Stimulated activated CD4-positive, alpha-beta T cell treated with anti-CD3 and anti-CD28 coated beads, TNF-alpha, amount 100 ng/mL, for 24 hours (primary cell): ENCODE measurements around the gene CAMK1G.

ENCODE experiments used
- DNase-seq, 3 experiments: peaks; one replicate each; pipeline ENCODE4 v3.0.0-alpha.2; 2020; ENCODE audit warnings: low read depth in 3 of 3

The CAMK1G gene

DNA sequence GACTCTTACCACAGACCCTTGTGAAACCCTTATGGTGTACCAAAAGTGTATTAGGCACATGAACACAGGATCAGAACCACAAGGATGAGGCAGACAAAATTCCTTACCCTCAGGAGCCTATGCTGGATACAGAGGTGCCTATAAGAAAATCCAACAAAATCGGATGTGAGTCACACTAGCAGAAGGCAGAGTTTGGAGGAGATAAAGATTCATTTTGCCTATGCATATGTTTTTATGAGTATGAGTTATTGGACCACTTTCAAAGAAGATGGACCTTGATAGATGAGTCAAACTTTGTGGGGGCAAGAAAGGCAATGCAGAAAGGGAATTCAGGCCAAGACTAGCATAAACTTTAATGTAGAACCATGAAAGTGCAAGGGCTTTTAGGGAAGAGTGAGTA is 17.0 kb downstream of the CAMK1G start:
- DNase-seq, result no peak

DNA sequence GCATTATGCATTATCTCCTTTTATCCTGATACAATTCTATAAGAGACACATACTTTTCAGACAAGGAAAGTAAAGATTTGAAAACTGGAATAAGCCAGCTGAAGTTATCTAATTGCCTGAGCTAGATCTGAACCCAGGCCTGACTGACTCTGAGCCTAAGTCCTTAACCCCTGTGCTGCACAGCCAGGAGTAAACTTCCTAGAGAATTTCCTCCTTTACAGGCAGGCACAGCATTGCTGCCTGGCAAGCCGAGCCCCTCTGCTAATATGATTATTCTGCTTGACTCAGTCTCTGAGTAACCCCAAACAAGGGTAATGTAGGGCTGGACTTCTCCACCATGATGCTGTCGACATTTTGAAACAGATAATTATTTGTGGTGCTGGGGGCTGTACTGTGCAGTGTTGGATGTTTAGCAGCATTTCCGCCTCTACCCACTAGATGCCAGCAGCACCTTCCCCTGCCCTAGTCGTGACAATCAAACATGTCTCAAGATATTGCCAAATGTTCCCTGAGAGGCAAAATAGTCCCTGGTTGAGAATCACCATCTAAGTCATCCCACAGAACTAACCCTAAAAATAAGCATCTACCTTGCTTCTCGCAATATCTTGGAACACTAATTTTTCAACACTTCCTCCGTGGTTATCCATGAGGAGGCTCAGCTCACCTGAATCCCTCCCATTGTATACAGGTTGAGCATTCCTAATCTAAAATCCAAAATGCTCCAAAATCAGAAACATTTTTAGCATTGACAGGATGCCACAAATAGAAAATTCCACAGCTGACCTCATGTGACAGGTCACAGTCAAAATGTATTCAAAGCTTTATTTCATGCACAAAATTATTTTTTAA is 18.5 kb downstream of the CAMK1G start:
- peak in 2 of 3 experiments; percentile 14 to 18 for DNase-seq

DNA sequence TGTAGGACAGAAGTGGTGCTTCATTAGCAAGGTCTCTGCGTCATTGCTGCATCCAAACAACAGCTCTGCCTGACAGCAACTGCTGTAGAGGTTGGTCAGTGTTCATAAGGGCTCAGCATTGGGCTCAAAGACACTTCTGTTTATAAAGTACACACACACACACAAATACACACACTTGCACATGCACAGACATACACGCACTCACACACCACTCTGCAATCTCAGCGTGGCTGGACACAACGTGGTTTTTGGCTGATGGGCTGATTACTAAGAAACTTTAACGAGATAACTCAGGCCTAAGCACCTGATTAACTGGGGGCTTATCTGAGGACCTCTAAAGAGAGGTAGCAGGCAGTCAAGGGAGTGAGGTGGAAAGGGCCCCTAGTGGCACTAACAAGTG is 20.4 kb downstream of the CAMK1G start:
- DNase-seq, result no peak

DNA sequence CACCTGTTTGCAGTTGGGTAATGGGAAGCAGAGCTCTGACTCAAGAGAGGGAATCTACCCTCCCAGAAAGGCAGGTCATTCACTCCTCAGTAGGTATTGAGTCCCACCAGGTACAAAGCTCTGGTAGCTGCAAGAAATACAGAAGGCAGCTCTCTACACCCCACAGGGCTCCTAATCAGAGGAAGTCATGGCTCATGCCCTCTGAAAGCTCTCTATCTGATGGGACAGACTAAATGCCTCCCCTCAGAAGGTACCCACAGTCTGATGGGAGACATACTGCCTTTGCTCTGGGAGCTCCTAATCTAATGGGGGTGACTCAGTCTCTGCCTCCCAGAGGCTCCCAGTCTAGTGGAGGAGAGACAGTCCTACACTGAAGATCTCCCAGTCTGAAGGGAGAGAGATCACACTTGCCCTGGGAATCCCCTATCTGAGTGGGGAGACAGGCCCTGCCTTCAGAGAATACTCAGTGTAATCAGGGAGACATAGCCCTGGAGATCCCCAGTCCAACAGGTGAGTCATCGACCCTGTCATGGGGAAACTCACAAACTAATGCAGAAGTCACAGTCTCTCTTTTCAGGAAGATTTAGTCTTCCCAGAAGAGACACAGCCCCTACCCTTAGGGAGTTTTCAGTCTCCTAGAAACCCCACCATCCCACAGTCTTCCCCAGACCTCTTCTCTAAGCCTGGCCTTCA is 23.7 kb downstream of the CAMK1G start:
- DNase-seq, result peak; percentile 18 to 27 (median 20)

DNA sequence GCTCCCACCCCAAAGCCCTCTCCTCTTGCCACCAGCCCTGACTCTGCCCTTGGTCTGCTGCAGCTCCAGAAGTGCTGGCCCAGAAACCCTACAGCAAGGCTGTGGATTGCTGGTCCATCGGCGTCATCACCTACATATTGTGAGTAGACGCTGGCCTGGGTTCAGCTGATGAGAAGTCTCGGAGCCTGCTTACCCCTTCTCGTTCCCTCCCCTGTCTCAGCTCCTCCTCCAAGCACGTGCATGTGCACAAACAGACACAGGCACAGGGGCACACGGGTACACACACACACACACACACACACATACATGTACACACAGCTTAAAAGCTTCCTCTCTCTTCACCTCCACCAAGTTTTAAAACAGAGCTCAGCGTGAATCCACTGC is 24.3 kb downstream of the CAMK1G start:
- DNase-seq, result no peak

DNA sequence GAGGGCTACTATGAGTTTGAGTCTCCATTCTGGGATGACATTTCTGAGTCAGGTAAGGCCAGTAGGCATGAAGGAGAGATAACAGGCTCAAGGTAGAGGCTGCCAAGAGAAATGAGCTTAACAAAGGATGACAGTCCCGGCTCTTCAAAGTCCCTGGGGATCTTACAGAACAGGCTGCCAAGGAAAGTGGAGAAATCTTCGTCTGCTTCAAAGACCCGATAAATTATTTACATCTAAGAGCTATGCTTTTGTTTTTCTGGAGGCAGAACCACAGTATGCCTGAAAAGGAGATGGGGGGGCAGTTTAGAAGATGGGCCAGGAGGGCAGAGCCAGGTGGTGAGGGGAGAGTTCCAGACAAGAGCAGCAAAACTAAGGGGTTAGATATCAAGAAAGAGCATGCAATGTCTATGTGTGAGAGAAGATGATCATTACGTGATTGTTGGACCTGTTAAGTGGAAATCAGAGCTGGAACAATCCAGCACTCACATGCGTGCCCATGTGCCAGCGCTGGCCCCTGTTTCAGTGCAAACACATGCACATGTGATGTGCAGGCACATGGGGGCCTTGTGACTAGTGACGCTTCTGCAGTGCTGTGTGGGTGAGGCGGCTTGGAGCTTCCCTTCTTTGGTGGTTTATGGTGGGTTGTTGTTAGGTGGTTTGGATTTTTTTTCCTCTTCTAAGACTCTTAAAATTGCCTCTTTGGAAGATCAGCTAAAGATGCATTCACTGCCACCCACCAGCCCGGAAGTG is 25.7 kb downstream of the CAMK1G start:
- no peak for DNase-seq

DNA sequence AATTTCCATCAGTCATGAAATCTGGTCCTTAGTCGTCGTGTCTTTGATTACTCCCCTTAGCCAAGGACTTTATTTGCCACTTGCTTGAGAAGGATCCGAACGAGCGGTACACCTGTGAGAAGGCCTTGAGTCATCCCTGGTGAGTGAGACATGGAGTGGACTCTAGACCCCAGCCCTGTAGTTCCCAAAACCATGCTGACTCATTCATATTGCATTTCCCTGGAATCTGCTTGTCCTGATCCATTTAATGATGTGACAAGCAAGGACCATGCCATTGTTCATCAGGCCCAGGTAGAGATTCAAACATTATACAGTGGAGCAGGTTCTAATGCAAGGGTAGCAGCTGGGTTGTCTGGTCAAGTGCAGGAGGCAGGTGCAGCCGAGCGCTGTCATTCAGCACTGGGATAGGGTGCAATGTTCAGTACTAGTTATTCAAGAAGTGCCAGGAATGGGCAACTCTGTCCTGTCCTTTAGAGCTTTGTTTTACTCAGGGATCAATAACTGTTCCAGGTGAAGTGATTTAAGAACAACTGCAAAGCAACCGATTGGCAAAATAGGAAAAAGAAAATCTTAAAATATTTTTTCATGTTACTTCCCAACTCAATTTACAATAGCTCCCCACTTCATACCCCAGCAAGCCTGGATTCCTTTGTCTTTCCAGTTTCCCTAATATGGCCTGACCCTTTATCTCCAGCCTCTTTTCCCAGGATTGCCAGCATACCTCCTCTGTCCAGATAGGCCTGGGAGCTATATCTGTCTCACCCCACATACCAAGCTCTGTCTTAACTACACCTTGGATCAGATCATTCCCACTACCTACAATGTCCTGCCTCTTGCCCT is 26.5 kb downstream of the CAMK1G start:
- DNase-seq, result no peak

DNA sequence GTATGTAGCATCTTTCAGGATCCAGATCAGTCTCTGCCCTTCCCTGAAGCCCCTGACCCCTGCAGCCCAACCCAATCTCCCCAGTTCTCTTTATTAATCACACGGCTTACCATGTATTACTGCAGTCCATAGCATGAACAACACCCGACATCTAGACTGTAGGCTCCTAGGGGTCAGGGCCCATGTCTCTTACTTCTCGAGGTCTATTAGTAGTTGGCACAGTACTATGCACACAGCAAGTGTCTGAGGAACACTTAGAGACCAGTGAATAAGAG is 27.1 kb downstream of the CAMK1G start:
- no peak for DNase-seq

DNA sequence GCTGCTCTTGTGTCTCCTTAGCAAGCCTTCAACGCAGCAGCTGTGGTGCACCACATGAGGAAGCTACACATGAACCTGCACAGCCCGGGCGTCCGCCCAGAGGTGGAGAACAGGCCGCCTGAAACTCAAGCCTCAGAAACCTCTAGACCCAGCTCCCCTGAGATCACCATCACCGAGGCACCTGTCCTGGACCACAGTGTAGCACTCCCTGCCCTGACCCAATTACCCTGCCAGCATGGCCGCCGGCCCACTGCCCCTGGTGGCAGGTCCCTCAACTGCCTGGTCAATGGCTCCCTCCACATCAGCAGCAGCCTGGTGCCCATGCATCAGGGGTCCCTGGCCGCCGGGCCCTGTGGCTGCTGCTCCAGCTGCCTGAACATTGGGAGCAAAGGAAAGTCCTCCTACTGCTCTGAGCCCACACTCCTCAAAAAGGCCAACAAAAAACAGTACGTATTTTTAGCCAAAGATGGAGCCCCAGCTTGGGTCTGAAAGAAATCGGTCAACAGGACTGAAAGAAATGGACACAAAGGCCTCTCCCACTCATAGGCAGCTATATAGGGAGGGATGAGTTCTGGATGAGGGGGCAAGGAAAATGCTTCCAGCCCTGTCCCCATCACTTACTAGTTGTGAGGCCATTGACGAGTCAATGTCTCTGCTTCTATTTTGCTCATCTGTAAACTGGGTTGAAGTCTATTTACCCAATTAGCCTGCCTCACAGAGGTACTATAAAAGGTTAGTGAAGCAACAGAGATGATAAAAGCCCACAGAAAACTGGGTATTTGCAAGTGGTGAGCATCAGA is 28.5 kb downstream of the CAMK1G start:
- no peak for DNase-seq

DNA sequence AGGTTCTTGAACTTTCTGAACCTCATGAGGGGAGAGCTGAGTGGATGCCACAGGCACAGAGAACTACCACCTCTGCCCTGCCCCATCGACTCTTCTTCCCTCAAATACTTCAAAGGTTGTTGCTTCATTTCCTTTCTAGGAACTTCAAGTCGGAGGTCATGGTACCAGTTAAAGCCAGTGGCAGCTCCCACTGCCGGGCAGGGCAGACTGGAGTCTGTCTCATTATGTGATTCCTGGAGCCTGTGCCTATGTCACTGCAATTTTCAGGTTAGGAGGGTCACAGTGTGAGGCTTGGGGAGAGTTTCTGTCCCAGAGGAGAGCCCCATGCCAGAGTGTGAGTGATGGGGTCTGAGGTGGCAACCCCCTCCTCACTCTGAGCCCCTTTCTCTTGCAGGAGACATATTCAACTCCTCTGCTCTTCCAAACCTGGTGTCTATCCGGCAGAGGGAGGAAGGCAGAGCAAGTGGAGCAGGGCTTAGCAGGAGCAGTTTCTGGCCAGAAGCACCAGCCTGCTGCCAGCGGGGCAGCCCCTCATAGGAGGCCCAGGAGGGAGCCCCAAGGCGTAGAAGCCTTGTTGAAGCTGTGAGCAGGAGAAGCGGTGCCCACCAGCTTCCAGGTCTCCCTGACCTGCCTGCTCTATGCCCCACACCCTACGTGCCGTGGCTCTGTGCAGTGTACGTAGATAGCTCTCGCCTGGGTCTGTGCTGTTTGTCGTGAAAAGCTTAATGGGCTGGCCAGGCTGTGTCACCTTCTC is 29.3 kb downstream of the CAMK1G start:
- no peak for DNase-seq

DNA sequence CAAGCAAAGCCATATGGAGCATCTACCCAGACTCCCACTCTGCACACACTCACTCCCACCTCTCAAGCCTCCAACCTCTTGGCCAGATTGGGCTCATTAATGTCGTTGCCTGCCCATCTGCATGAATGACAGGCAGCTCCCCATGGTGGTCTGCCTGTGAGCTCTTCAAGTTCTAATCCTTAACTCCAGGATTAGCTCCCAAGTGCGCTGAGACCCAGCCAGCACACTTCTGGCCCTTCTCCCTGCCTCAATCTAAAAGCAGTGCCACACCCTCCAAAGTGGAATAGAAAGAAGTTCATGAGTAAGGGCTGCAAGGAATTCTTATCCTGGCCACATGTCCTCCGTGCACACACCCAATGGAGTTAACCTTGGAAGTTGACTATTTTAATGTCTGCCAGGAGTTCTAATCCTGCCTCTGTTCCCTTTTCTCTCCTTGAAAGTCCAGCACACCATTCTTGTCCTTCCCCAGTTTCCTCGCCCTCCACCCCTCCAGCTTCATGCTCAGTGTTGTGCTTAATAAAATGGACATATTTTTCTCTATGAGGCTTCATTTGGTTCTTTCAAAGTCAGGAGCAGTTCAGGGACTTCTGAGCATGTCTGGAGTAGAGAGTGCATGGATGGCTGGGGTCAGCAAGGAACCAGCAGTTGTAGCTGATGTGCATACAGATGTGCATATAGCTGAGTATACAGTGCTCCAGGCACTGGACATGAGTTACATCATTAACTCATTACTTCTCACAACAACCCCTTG is 30.1 kb downstream of the CAMK1G start:
- DNase-seq, result no peak

DNA sequence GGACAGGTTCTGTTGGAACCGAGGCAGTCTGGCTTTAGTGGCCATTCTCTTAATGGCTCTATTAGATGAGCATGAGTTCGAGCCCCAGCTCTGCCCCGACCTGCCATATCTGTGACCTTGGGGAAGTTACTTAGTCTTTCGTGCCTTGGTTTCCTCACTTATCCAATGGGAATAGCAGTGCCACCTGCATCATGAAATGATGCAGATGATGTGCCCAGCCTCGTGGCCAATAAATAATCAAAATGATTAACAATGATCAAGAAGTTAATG is 30.6 kb downstream of the CAMK1G start:
- DNase-seq, result no peak

DNA sequence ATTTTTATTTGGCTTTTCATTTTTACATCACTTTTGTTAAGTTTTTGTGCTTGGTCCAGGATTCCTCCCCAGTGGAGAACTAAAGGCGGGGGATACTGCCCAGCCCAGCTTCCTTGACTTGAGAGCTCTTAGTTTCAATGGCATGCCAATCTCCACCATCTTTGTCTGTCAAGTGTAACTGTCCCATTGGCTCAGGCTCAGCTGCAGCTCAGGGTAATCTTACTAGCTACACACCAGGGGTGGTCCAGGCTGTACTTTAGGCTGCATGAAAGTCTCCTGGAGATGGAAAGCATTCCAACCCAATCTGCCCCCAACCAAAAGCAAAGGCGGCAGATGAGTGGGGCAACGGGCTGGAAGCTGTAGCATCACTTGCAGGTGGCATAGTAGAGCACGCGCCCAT is 31.4 kb downstream of the CAMK1G start:
- no peak for DNase-seq

DNA sequence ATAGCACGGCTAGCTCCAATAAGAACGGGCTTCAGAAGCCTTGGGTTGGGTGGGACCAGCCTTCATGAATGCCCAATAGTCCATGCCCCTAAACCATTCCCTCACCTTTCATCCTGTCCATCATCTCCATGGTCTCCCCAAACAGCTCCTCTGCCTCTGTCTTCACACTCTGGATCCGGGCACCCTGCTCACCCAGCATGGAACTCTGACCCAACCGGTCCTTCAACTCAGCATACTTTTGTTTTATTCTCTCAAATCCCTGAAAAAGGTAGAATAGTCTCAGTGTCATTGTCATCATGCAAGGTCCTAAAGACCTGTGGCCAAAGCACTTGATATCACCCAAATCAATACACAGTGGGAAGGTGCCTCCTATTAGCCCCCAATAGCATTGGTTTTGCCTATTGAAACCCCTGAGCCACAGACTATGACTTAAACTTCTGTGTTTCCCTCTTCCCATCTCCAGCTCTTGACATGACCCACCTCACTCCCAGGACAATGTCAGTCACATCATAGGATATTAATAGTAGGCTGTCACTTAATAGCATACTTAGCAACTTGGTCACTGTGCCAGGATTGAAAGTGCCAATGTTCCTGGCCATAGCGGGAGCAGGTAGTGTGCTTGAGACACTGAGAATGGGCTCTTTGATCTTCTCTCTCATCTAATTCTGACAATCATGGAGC is 33.0 kb downstream of the CAMK1G start:
- no peak for DNase-seq

DNA sequence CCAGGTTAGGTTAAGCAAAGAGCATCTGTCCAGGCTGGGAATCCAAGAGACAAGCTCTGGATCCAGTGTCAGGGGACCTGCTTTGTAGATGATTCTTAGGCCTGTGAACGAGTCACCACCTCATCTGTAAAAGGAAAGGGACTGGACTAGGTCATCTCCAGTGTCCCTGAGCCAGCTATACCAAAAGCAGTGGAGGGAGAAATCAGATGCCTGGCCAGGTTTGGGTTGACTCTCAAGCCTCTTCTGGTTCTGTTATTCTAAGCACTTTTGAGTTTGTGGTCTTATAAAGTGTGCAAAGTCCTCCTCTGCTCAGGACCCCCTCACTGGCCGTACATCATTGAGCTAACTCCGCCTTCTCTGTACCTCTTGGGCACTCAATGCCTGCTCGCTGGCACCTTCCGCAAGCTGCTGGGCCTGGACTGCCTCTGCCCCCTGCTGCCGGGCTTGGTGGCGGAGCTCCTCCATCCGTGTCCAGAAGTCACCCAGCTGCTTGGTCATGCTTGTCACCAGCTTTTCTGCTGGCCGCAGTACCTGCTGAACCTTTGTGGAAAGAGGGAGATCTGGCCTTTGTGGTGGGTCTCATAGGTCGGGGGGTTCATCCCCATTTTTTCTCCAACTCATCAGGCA is 33.6 kb downstream of the CAMK1G start:
- no peak for DNase-seq

DNA sequence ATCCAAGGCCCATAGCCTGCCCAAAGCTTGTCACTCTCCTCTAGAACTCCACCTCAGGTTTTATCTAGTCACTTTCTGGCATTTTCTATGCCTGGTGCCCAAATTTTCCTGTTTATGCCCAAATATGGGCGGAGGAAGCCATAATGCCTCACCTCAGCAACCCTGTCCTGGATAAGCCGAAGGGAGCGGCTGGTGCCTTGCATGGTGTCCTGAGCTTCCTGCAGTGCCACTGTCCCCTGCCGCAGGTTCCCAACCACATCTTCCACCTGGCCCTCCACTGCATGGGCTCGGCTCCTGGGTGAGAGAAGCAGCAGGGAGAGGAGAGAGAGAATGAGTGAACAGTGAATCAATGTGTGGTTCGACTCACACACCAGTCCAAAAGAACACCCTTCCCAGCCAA is 34.2 kb downstream of the CAMK1G start:
- DNase-seq, result no peak

DNA sequence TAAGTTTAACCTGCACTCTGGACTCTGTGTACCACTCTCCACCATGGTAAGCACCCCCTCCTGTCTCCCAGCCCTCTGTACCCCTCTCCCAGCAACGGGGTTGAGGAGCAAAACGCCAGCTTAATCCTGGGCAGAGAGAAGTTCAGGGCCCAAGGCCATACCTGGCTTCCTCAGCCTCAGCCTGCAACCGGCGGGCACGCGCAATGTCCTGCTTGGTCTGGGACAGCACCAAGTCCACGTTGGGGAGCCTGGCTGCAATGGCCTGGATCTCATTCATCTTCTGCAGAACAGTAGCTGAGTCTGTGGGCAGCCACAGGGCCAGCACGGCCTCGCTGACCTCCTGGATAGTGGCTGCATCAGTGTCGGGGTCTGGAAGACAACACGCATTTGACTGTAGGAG is 34.8 kb downstream of the CAMK1G start:
- DNase-seq, result no peak

DNA sequence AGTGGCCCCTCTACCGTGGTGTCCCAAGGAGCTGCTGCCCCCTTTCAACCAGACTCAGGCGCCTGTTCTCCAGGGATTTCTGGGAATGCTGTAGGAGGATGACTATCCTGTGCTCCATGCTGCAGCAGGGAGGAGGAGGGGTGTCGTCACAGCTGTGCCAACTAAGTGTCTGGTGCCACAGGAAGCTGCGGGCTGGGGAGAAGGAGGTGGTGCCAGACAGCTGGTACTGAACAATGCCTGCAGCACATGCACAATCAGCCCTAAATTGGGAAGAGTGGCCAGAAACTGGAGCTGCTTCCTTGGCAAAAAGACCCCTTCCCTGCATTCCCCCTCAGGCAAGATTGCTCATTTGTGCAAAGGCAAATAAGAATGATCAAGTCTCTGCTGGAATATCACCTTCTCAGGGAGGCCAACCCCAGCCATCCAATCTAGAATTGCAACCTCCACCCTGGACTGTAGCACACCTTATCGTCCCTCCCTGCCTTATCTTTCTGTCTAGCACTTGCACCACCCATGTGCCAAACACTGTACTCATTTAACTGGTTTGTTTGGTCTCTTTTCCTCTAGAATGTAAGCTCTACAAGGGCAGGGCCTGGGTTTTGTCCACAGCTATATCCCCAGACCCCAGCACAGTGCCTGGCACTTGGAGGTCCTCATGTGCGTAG is 35.4 kb downstream of the CAMK1G start:
- no peak for DNase-seq
